Measurements from ENCODE around the gene ELAVL1.

DNA sequence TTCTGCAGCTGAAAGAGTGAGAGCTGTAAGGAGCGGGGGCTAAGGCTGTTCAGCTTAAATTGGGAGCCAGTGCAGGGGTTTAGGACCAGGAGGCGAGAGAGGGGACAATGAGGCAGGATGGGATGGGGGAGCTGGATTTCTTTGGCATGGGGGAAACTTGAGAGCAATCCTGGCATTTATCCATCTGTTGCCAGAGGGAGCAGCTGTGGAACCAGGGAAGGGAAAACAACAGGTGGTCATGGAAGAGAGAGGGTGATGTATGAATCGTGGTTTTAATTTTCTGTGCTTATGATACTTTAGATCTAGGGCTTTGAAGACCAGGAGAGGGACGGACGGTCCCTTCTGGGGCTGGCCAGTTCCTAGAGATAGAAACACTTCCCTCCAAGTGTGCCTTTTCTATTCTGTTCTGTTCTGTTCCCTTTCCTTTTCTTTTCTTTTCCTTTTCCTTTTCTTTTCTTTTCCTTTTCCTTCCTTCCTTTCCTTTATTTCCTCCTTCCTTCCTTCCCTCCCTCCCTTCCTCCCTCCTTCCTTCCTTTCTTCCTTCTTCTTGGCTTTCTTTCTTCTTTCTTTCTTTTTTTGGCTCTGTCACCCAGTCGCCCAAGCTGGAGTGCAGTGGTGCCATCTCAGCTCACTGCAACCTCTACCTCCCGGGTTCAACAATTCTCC is 31.1 kb upstream of the ELAVL1 start:
- TF ChIP-seq, protein P1, sequence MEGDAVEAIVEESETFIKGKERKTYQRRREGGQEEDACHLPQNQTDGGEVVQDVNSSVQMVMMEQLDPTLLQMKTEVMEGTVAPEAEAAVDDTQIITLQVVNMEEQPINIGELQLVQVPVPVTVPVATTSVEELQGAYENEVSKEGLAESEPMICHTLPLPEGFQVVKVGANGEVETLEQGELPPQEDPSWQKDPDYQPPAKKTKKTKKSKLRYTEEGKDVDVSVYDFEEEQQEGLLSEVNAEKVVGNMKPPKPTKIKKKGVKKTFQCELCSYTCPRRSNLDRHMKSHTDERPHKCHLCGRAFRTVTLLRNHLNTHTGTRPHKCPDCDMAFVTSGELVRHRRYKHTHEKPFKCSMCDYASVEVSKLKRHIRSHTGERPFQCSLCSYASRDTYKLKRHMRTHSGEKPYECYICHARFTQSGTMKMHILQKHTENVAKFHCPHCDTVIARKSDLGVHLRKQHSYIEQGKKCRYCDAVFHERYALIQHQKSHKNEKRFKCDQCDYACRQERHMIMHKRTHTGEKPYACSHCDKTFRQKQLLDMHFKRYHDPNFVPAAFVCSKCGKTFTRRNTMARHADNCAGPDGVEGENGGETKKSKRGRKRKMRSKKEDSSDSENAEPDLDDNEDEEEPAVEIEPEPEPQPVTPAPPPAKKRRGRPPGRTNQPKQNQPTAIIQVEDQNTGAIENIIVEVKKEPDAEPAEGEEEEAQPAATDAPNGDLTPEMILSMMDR (conservative IDR thresholded peaks at IDR 0.05; ENCODE audit: low read length), result no peak
- TF ChIP-seq EZH2phosphoT487 (IDR thresholded peaks at IDR 0.05; ENCODE audit: borderline replicate concordance, low read depth, low read length), result no peak
